ENCODE results near the gene CFAP46. TPM values are rescaled to one million over a fixed set of nuclear protein-coding genes. Genes with fewer than 3 reads are reported as not detected.
"Not testable (repeated sequence)": the region's sequence is repeated elsewhere in the genome, so short reads cannot be mapped to it uniquely, and the experiment has no call there.

CFAP46 gene
- total RNA-seq, 4 donors from 2014 or later: 0.32 to 0.54 TPM; not detected in 2

DNA sequence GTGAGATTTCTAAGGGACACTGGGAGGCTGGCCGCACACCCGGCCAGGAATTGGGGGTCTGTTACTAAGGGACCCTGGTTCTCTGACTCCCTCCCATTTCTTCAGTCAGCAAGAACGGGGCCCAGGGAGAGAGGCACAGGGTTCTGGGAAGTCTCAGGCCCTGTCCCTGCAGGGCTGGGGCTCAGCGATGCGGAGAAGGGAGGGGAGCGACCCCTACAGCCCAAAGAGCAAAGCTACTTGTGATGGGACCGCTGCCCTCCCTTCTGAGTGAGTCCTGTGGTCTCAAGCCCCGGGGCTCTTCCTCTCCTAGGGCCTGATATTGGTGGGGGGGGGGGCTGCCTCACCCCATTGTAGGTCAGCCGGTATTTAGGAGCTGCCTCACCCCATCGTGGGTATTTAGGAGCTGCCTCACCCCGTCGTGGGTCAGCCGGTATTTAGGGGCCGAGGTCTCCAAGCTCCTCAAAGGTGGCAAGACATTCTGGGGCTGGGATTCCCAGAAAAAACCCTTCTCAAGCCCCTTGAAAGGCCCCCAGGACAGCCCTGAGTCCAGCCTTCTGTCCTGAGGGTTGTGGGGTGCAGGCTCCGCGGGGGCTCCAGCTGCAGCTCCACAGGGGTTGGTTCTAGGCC lies 139.6 kb downstream of the CFAP46 start:
- 75 to 84% methylated on average over 12 to 16 of the region's 16 CpGs for WGBS, 2 donors
- no peak overlapping the region for H3K4me3 ChIP-seq (ENCODE audit: low read depth, poor library complexity, severe bottlenecking)
- intact Hi-C loops (cut with DNase I; ENCODE audit: low total_unique reads): no loop called here
- no peak for DNase-seq (ENCODE audit: low spot score in 2 of 2)
- no peak for TF ChIP-seq POLR2A (IDR thresholded peaks at IDR 0.05)

DNA sequence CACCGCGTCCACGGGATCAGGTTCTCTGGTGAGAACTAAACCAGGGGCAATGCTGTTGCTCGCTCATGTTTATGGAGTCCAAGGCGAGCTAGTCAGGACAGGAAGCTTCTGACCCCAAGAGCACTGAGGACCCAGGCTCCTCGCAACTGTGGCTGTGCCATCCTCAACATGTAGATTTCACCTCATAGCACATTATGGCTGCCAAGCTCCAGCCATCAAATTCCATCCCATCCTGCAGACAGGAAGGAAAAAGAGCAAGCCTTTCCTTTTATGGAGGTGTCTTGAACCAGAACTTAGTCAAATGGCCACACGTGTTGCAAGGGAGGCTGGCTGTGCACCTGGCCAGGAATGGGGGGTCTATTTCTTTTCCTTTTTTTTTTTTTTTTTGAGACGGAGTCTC lies 140.3 kb downstream of the CFAP46 start:
- 83 to 85% methylated on average over 8 of the region's 8 CpGs for WGBS, 2 donors
- intact Hi-C loops (cut with DNase I; ENCODE audit: low total_unique reads): no loop called here
- no peak overlapping the region for H3K4me3 ChIP-seq (ENCODE audit: low read depth, poor library complexity, severe bottlenecking)
- TF ChIP-seq, protein P1, sequence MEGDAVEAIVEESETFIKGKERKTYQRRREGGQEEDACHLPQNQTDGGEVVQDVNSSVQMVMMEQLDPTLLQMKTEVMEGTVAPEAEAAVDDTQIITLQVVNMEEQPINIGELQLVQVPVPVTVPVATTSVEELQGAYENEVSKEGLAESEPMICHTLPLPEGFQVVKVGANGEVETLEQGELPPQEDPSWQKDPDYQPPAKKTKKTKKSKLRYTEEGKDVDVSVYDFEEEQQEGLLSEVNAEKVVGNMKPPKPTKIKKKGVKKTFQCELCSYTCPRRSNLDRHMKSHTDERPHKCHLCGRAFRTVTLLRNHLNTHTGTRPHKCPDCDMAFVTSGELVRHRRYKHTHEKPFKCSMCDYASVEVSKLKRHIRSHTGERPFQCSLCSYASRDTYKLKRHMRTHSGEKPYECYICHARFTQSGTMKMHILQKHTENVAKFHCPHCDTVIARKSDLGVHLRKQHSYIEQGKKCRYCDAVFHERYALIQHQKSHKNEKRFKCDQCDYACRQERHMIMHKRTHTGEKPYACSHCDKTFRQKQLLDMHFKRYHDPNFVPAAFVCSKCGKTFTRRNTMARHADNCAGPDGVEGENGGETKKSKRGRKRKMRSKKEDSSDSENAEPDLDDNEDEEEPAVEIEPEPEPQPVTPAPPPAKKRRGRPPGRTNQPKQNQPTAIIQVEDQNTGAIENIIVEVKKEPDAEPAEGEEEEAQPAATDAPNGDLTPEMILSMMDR (IDR thresholded peaks at IDR 0.05): no peak
- no peak for TF ChIP-seq POLR2A (IDR thresholded peaks at IDR 0.05)
- no peak for DNase-seq (ENCODE audit: low spot score in 2 of 2)

DNA sequence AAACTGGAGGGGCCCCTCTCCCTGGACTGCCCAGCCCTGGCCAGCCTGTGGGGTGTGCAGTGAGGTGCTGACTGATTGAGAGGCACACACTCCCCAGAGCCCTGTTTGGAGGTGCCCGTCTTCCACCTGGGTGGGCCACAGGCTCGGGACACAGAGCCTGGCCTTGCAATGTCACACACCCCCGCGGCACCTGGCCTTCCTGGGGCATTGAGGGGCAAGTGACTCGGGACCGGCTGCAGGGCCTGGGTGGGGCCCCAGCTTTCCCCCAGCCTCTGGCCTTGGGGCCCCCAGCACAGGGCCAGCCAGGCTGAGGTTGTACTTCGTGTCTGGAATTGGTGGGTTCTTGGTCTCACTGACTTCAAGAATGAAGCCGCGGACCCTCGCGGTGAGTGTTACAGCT lies 142.5 kb downstream of the CFAP46 start:
- intact Hi-C loops (cut with DNase I; ENCODE audit: low total_unique reads): no loop called here
- H3K4me3 ChIP-seq (ENCODE audit: low read depth, poor library complexity, severe bottlenecking): no peak overlapping the region
- DNase-seq (ENCODE audit: low spot score in 2 of 2): no peak
- WGBS, 2 donors: 91 to 92% methylated on average over 11 of the region's 11 CpGs
- TF ChIP-seq POLR2A (IDR thresholded peaks at IDR 0.05): no peak
- TF ChIP-seq, protein P1 (IDR thresholded peaks at IDR 0.05): no peak

DNA sequence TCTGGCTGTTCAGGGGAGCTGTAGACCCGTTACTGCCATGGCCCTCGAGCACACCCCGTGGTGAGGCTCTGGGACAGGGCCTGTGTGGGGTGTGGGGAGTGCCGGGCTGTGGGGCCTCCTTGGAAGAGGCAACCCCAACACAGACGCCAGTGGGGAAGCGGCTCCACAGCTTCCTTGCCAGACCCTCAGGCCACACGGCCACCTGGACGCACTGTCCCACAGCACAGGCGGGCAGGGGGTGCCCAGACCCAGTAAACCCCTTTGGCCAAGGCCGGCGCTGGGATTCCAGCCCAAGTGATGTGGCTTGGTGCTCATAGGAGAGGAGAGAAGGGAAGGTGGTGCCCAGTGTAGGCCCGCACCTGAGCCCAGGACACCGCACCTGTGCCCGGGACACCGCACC lies 143.5 kb downstream of the CFAP46 start:
- 82 to 84% methylated on average over 14 to 15 of the region's 15 CpGs for WGBS, 2 donors
- no peak for TF ChIP-seq POLR2A (IDR thresholded peaks at IDR 0.05)
- TF ChIP-seq, protein P1 (IDR thresholded peaks at IDR 0.05): no peak
- DNase-seq (ENCODE audit: low spot score in 2 of 2): no peak
- intact Hi-C loops (cut with DNase I; ENCODE audit: low total_unique reads): no loop called here
- H3K4me3 ChIP-seq (ENCODE audit: low read depth, poor library complexity, severe bottlenecking): no peak overlapping the region

DNA sequence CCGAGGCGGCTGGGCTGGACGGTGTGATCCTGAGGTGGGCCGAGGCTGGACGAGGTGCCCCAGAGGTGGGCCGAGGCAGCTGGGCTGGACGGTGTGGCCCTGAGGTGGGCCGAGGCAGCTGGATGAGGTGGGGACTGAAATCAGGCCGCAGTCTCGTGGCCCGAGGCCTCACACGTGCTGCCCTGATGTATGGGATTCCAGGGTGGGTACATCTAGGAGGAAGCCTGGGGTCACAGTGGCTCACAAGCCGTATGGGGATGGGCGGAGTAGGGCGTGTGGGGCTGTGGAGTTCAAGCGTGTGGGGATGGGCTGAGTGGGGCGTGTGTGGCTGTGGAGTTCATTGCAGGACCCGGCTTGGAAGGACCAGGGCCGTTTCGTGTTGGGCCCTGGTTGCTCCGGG lies 144.0 kb downstream of the CFAP46 start:
- DNase-seq (ENCODE audit: low spot score in 2 of 2): no peak
- H3K4me3 ChIP-seq (ENCODE audit: low read depth, poor library complexity, severe bottlenecking): no peak overlapping the region
- TF ChIP-seq, protein P1 (IDR thresholded peaks at IDR 0.05): no peak
- TF ChIP-seq POLR2A (IDR thresholded peaks at IDR 0.05): no peak
- 77 to 88% methylated on average over 18 to 20 of the region's 21 CpGs for WGBS, 2 donors
- intact Hi-C loops (cut with DNase I; ENCODE audit: low total_unique reads): no loop called here

DNA sequence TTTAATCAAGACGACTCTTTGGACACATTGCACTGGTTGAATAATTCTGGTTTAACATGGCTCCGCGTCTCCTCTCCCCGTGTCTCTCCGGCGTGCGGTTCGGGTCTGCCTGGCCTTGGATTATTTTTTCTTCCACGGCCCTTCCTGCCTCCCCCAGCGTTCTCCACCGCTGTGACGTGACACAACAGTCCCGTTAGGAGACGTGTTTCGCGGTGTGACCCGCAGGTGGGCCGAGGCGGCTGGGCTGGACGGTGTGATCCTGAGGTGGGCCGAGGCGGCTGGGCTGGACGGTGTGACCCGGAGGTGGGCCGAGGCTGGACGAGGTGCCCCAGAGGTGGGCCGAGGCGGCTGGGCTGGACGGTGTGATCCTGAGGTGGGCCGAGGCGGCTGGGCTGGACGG lies 144.4 kb downstream of the CFAP46 start:
- WGBS, 2 donors: 87 to 90% methylated on average over 22 to 31 of the region's 32 CpGs
- intact Hi-C loops (cut with DNase I; ENCODE audit: low total_unique reads); DNase-seq (ENCODE audit: low spot score in 2 of 2); H3K4me3 ChIP-seq (ENCODE audit: low read depth, poor library complexity, severe bottlenecking): not testable (repeated sequence)

DNA sequence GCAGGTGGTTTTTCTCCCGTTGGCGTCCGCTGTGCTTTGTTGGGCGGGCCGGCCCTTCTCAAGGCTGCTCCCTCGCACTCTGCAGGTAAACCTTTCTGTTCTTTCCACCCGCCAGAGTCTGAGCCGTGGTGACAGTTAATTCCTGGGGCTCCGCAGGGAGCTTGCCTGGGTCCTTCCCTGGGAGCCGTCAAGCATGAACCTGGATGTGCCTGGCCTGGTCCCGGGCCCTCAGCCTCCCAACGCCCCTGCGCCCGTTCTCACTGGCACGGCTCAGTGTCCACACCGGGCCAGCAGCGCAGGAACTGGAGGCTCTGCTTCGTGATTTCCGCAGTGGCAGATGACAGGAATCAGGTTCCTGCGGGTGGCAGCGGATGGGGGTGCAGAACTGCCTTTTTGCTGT lies 145.5 kb downstream of the CFAP46 start:
- 79 to 84% methylated on average over 19 to 21 of the region's 21 CpGs for WGBS, 2 donors
- no peak overlapping the region for H3K4me3 ChIP-seq (ENCODE audit: low read depth, poor library complexity, severe bottlenecking)
- TF ChIP-seq POLR2A (IDR thresholded peaks at IDR 0.05): no peak
- TF ChIP-seq, protein P1 (IDR thresholded peaks at IDR 0.05): no peak
- DNase-seq (ENCODE audit: low spot score in 2 of 2): no peak
- intact Hi-C loops (cut with DNase I; ENCODE audit: low total_unique reads): no loop called here

All from lower leg skin (tissue), 4 donors.